ENCODE measurements around the gene MITD1. TPM values are rescaled to one million over a fixed set of nuclear protein-coding genes. Genes with fewer than 3 reads are reported as not detected.
"Not testable (repeated sequence)": the region's sequence is repeated elsewhere in the genome, so short reads cannot be mapped to it uniquely, and the experiment has no call there.

Gene MITD1
- total RNA-seq, 1 donor: 7.3 TPM

GRCh38 chr2:99156891-99157290 lies 24.0 kb downstream of the MITD1 start:
- no peak for DNase-seq (ENCODE audit: low read depth in 2 of 3, low spot score in 2 of 3)

- peak; percentile 80 to 94 (median 94) for DNase-seq (ENCODE audit: low read depth in 2 of 3, low spot score in 2 of 3)
These were observed 26.0 kb downstream of the MITD1 start, which contains the start of the genes LIPT1 and TSGA10 for GRCh38 chr2:99154643-99155536. Gene LIPT1, plus strand, starts transcription at chr2:99154967. Its CDS starts 6,991 bp downstream, at chr2:99161958. Gene TSGA10, minus strand, starts transcription at chr2:99154942. Its CDS starts 45,503 bp downstream, at chr2:99109439.

- DNase-seq (ENCODE audit: low read depth in 2 of 3, low spot score in 2 of 3): no peak
These were observed 26.8 kb downstream of the MITD1 start for GRCh38 chr2:99153921-99154604.

- DNase-seq (ENCODE audit: low read depth in 2 of 3, low spot score in 2 of 3): no peak
These were observed 28.5 kb downstream of the MITD1 start for GRCh38 chr2:99152199-99152895.

- no peak for DNase-seq (ENCODE audit: low read depth in 2 of 3, low spot score in 2 of 3)
These were observed 30.2 kb downstream of the MITD1 start for GRCh38 chr2:99150706-99151105.

- DNase-seq (ENCODE audit: low read depth in 2 of 3, low spot score in 2 of 3): peak; percentile 93 to 96 (median 94)
These were observed 39.4 kb downstream of the MITD1 start, which contains the start of gene C2orf15 for GRCh38 chr2:99141110-99142108. Gene C2orf15, plus strand, starts transcription at chr2:99141707. Its CDS starts 8,852 bp downstream, at chr2:99150559.

- no peak for DNase-seq (ENCODE audit: low read depth in 2 of 3, low spot score in 2 of 3)
These were observed 40.1 kb downstream of the MITD1 start for GRCh38 chr2:99140860-99141109.

GRCh38 chr2:99140056-99140859 lies 40.6 kb downstream of the MITD1 start:
- no peak for DNase-seq (ENCODE audit: low read depth in 2 of 3, low spot score in 2 of 3)

GRCh38 chr2:99139003-99139402 lies 41.9 kb downstream of the MITD1 start:
- no peak for DNase-seq (ENCODE audit: low read depth in 2 of 3, low spot score in 2 of 3)

GRCh38 chr2:99135044-99135556 lies 45.8 kb downstream of the MITD1 start:
- not testable (repeated sequence) for DNase-seq (ENCODE audit: low read depth in 2 of 3, low spot score in 2 of 3)

GRCh38 chr2:99127981-99128380 lies 52.9 kb downstream of the MITD1 start:
- DNase-seq (ENCODE audit: low read depth in 2 of 3, low spot score in 2 of 3): no peak

Small RNAs within 50 kb of the gene (small RNA-seq; reads per million reads assigned to genes)
- gene AC092587.1: not detected

Other genes with a start within 250 kb of the MITD1 start
- gene CRACDL, start 244.8 kb downstream of the MITD1 start, total RNA-seq: 1.6 TPM
- 1.6 TPM for gene C2orf15, start 39.4 kb downstream of the MITD1 start, total RNA-seq
- gene TSGA10, start 26.1 kb downstream of the MITD1 start, total RNA-seq: 2.7 TPM
- 6.5 TPM for gene LIPT1, start 26.1 kb downstream of the MITD1 start, total RNA-seq
- 15.9 TPM for gene MRPL30, start 126 bp upstream of the MITD1 start, total RNA-seq
- not detected for gene LYG2, start 74.6 kb upstream of the MITD1 start, total RNA-seq
- not detected for gene LYG1, start 120.1 kb upstream of the MITD1 start, total RNA-seq
- 16.2 TPM for gene TXNDC9, start 155.3 kb upstream of the MITD1 start, total RNA-seq
- gene EIF5B, start 156.3 kb upstream of the MITD1 start, total RNA-seq: 10.2 TPM